Heart left ventricle (tissue), 16 donors: ENCODE data around the gene PDCD7. TPM values are rescaled to one million over a fixed set of nuclear protein-coding genes. Genes with fewer than 3 reads are reported as not detected.

ENCODE experiments used
- ATAC-seq, 4 donors: fragments of 200-7000 bp; cut with Tn5 transposase; one replicate each; pipeline ENCODE4 v1.9.1; 2020 to 2022; ENCODE audit warnings: moderate library complexity in 4 of 4, mild to moderate bottlenecking in 3 of 4, moderate number of reproducible peaks in 1 of 4
- DNase-seq, 5 donors: peaks; one replicate each; pipeline ENCODE4 v3.0.0-alpha.2; 2020
- H3K27ac ChIP-seq, 12 donors: fragments of 200-600 bp; sonication (generic) in 4 of 12; one replicate each; pipeline versions ENCODE4 v1.5.0 to v1.8.0; 2016 to 2022; ENCODE audit warnings: mild to moderate bottlenecking in 2 of 12
- H3K27me3 ChIP-seq, 9 donors: fragments of 200-600 bp; sonication (generic) in 2 of 9; one replicate each; pipeline versions ENCODE4 v1.5.1 to v1.8.0; 2016 to 2022; ENCODE audit warnings: mild to moderate bottlenecking in 3 of 9
- H3K36me3 ChIP-seq, 9 donors: fragments of 200-600 bp; sonication (generic) in 2 of 9; one replicate each; pipeline versions ENCODE4 v1.5.0 to v1.8.0; 2018 to 2022; ENCODE audit warnings: mild to moderate bottlenecking in 2 of 9
- H3K4me1 ChIP-seq, 12 donors: fragments of 200-600 bp; sonication (generic) in 4 of 12; one replicate each; pipeline versions ENCODE4 v1.5.0 to v1.8.0; 2016 to 2022; ENCODE audit warnings: mild to moderate bottlenecking in 3 of 12
- H3K4me3 ChIP-seq, 12 donors: fragments of 200-600 bp; sonication (generic) in 4 of 12; one replicate each; pipeline versions ENCODE4 v1.5.0 to v1.8.0; 2017 to 2022; ENCODE audit warnings: mild to moderate bottlenecking in 9 of 12, moderate library complexity in 4 of 12
- H3K9me3 ChIP-seq, 12 donors: fragments of 200-600 bp; sonication (generic) in 4 of 12; one replicate each; pipeline versions ENCODE4 v1.5.0 to v1.8.0; 2016 to 2022; ENCODE audit warnings: mild to moderate bottlenecking in 1 of 12
- CTCF ChIP-seq, 12 donors: fragments of 200-600 bp; sonication (generic) in 4 of 12; IDR thresholded peaks; one replicate each; pipeline versions ENCODE4 v1.5.0 to v1.8.0; 2018 to 2022; ENCODE audit warnings: antibody characterized with exemption in 12 of 12, mild to moderate bottlenecking in 5 of 12
- POLR2A ChIP-seq, 2 donors: fragments of 450-650 bp; IDR thresholded peaks; one replicate each; pipeline ENCODE4 v1.6.1; 2017; ENCODE audit warnings: antibody characterized with exemption in 2 of 2, mild to moderate bottlenecking in 2 of 2, moderate library complexity in 2 of 2
- whole genome bisulfite sequencing, 4 donors: extraction: QIAGEN DNeasy Blood & Tissue Kit in 2 of 4; methylation state at CpG; one replicate each; pipeline versions ENCODE4 v1.1.5 to v1.1.7; 2013 to 2018; 5-methylcytosine and 5-hydroxymethylcytosine counted together
- intact Hi-C, 10 donors: fragments of 100-400 bp; cut with DNase I; formaldehyde crosslinking; loops; one replicate each; pipeline versions ENCODE4 v1.11.1 to v1.14.2; 2022
- polyA plus RNA-seq, 2 donors: library from polyadenylated mRNA; stranded (reverse); fragments of 200-250 nt; gene quantifications; one replicate each; pipeline ENCODE4 v1.2.3, GENCODE V29; 2013
- total RNA-seq, 9 donors: library from RNA; depleted of rRNA in 2 of 9; stranded (reverse); fragments of >200 nt in 2 of 9; fragmentation: NEBNext Ultra II Directional in 3 of 9; extraction: Animal tissue kit (Norgen Biotek cat#: 25700) in 3 of 9; gene quantifications; one replicate each; pipeline versions ENCODE4 v1.1.0 to v1.2.4, GENCODE V29; 2016 to 2023
- donor health status: ischemic (EF 13 %, LVEDD 7.1; RV severe dilation, severe dysfunction).
- donor health status: healthy with polysubstance abuse.
- donor health status: DM: no; HTN: yes; CAD: no.
- donor health status: DM: no; HTN: no; CAD: no.
- donor health status: ischemic (EF 25% LVEDD 6.9; RV normal size, moderate dysfunction).
- donor health status: ischemic (EF 25% LVEDD 5.7; RV mildly dilated, moderate dysfunction).
- donor health status: healthy.
- donor health status: DM: yes; HTN: yes; CAD: no.
- donor health status: ischemic (EF 35%, LVEDD 5.7; RV mildly dilated, moderate dysfunction).
- donor health status: nonischemic (EF 11% LVEDD 7.7; RV severe dilation, severe dysfunction).
- donor health status: DM: yes; HTN: yes; CAD: no.
- donor health status: PGD.
- donor health status: ischemic (EF 29% LVEDD 5.4; RV normal size, mild dysfunction).
- donor health status: nonischemic (EF 23%, LVEDD 6.1; RV moderate dilation, normal function).

Gene PDCD7
- total and polyA plus RNA-seq, 11 donors, result 9.5 to 21.9 (median 13.7) TPM

- 95 to 100% (median 99%) methylated on average over 5 of the region's 5 CpGs for WGBS, 4 donors
- no peaks in the 10 kb centered on the region for H3K9me3 ChIP-seq
- no peak overlapping the region for H3K4me3 ChIP-seq
- intact Hi-C loops, result no loop called here
- H3K27me3 ChIP-seq, result no peaks in the 10 kb centered on the region
- no peak for ATAC-seq
- TF ChIP-seq CTCF (IDR thresholded peaks at IDR 0.05), result no peak
- no peak for TF ChIP-seq POLR2A (IDR thresholded peaks at IDR 0.05)
- DNase-seq, result no peak
- H3K4me1 ChIP-seq, result peaks cover 0 to 10% (median 4%) of the 10 kb centered on the region in 12 donors
- peaks cover 0 to 64% (median 40%) of the 10 kb centered on the region in 9 donors for H3K36me3 ChIP-seq
- no peak overlapping the region for H3K27ac ChIP-seq
Observed at GRCh38 chr15:65099336-65099735, 34.3 kb downstream of the PDCD7 start.

GRCh38 chr15:65097651-65098263, 35.9 kb downstream of the PDCD7 start:
- no peaks in the 10 kb centered on the region for H3K27me3 ChIP-seq
- 96 to 98% (median 97%) methylated on average over 7 of the region's 7 CpGs for WGBS, 4 donors
- no peak overlapping the region for H3K27ac ChIP-seq
- ATAC-seq (no peak), DNase-seq (no peak)
- TF ChIP-seq CTCF (IDR thresholded peaks at IDR 0.05) (no peak), POLR2A (IDR thresholded peaks at IDR 0.05) (no peak)
- H3K4me1 ChIP-seq, result peaks cover 0 to 13% (median 6%) of the 10 kb centered on the region in 12 donors
- intact Hi-C loops, result no loop called here
- H3K4me3 ChIP-seq, result no peak overlapping the region
- peaks cover 0 to 56% (median 40%) of the 10 kb centered on the region in 9 donors for H3K36me3 ChIP-seq
- no peaks in the 10 kb centered on the region for H3K9me3 ChIP-seq

GRCh38 chr15:65096481-65097385, 36.9 kb downstream of the PDCD7 start:
- no peaks in the 10 kb centered on the region for H3K9me3 ChIP-seq
- peak overlapping the region in 1 of 12 donors; percentile 8 for H3K27ac ChIP-seq
- TF ChIP-seq POLR2A (IDR thresholded peaks at IDR 0.05) (no peak), CTCF (IDR thresholded peaks at IDR 0.05) (no peak)
- DNase-seq (no peak), ATAC-seq (no peak)
- H3K36me3 ChIP-seq, result peaks cover 0 to 48% (median 32%) of the 10 kb centered on the region in 9 donors
- H3K4me3 ChIP-seq, result no peak overlapping the region
- intact Hi-C loops, result no loop called here
- no peaks in the 10 kb centered on the region for H3K27me3 ChIP-seq
- 91 to 96% (median 93%) methylated on average over 6 of the region's 6 CpGs for WGBS, 4 donors
- H3K4me1 ChIP-seq, result peaks cover 0 to 22% (median 6%) of the 10 kb centered on the region in 12 donors

- Histone ChIP-seq H3K27ac (peak overlapping the region in 1 of 12 donors; percentile 71), H3K9me3 (no peaks in the 10 kb centered on the region), H3K4me3 (no peak overlapping the region), H3K27me3 (no peaks in the 10 kb centered on the region), H3K4me1 (peaks cover 0 to 23% (median 5%) of the 10 kb centered on the region in 12 donors), H3K36me3 (peaks cover 0 to 43% (median 28%) of the 10 kb centered on the region in 9 donors)
- TF ChIP-seq POLR2A (IDR thresholded peaks at IDR 0.05), result no peak
- TF ChIP-seq CTCF (IDR thresholded peaks at IDR 0.05), result no peak
- intact Hi-C loops, result no loop called here
- DNase-seq, result no peak
- WGBS, 4 donors, result 87 to 93% (median 88%) methylated on average over 3 to 6 of the region's 6 CpGs
- ATAC-seq, result no peak
Observed at GRCh38 chr15:65095747-65096104, 37.9 kb downstream of the PDCD7 start.
